ENCODE data around the gene CATSPERD.

GRCh38 chr19:5801796-5802619 is 81.6 kb downstream of the CATSPERD start:
- TF ChIP-seq, protein P1, sequence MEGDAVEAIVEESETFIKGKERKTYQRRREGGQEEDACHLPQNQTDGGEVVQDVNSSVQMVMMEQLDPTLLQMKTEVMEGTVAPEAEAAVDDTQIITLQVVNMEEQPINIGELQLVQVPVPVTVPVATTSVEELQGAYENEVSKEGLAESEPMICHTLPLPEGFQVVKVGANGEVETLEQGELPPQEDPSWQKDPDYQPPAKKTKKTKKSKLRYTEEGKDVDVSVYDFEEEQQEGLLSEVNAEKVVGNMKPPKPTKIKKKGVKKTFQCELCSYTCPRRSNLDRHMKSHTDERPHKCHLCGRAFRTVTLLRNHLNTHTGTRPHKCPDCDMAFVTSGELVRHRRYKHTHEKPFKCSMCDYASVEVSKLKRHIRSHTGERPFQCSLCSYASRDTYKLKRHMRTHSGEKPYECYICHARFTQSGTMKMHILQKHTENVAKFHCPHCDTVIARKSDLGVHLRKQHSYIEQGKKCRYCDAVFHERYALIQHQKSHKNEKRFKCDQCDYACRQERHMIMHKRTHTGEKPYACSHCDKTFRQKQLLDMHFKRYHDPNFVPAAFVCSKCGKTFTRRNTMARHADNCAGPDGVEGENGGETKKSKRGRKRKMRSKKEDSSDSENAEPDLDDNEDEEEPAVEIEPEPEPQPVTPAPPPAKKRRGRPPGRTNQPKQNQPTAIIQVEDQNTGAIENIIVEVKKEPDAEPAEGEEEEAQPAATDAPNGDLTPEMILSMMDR (IDR thresholded peaks at IDR 0.05; ENCODE audit: low read depth, low read length): no peak
- no peak for TF ChIP-seq POLR2A (IDR thresholded peaks at IDR 0.05; ENCODE audit: extremely low read depth, insufficient read length)
